ENCODE data around the gene SLC6A1.

DNA sequence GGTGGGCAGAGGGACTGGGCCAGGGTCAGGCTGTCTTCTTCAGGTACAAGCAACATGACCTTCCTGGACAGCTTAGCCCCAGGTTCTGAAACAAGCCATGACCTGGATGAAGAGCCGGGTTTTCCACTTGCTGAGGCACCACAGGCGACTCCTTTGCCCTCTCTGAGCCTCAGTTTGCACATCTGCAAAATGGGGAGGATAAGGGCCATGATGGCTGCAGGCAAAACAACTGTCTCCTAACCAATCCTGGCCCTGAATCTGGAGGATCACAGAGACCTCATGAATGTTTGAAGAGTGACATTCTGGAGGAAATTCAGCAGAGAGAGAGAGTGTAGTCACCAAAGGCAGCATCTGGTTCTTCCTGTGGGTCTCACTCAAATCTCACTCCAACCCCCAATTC, 8.0 kb downstream of the SLC6A1 start:
- TF ChIP-seq CTCF (IDR thresholded peaks at IDR 0.05; ENCODE audit: low read depth, low read length) = no peak
- TF ChIP-seq EZH2phosphoT487 (IDR thresholded peaks at IDR 0.05; ENCODE audit: low read depth) = no peak

Data from OCI-LY3 (cell line).